ENCODE data around the gene F2R. TPM values are rescaled to one million over a fixed set of nuclear protein-coding genes. Genes with fewer than 3 reads are reported as not detected.

F2R gene
- total RNA-seq, 1 donor from 2014 or later = 20.1 TPM

DNA sequence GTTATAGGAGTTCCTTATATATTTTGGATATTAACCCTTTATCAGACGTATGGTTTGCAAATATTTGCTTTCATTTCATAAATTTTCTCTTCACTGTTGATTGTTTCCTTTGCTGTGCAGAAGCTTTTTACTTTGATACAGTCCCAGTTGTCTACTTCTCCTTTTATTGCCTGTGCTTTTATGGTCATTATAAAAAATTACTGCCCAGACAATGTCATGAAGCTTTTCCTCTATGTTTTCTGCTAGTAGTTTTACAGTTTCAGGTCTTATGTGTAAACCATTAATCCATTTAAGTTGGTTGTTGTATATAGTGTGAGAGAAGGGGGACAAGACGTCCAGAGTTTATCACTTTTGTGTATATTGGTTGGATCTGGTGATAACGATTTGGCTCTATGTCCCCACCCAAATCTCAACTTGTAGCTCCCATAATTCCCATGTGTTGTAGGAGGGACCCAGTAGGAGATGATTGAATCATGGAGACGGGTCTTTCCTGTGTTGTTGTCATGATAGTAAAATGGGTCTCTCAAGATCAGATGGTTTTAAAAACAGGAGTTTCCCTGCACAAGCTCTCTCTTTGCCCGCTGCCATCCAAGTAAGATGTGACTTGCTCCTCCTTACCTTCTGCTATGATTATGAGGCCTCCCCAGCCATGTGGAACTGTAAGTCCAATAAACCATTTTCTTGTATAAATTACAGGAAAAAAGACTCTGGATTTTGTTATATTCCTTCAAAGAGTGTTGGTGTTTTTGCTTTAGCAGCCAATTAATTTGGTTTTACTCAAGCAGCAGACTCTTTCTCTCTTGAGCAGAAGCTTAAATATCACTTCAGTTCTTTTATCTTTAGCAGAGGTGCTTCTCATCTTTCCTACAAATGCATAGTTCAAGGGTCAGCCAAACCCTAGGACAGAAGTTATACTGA is 13.7 kb downstream of the F2R start:
- no peak for TF ChIP-seq CTCF (conservative IDR thresholded peaks at IDR 0.05)
- no peak for DNase-seq (ENCODE audit: extremely low spot score, unreplicated experiment)
- Mint-ChIP-seq H3K9me3 (peaks cover 9% of the 10 kb centered on the region), H3K27ac (no peak overlapping the region), H3K4me3 (no peak overlapping the region), H3K27me3 (no peaks in the 10 kb centered on the region), H3K4me1 (ENCODE audit: unreplicated experiment) (peaks cover 3% of the 10 kb centered on the region), H3K36me3 (peaks cover 49% of the 10 kb centered on the region)

GRCh38 chr5:76732405-76733048 is 16.6 kb downstream of the F2R start:
- TF ChIP-seq CTCF (conservative IDR thresholded peaks at IDR 0.05) = no peak
- H3K36me3 Mint-ChIP-seq = peaks cover 45% of the 10 kb centered on the region
- peaks cover 9% of the 10 kb centered on the region for H3K9me3 Mint-ChIP-seq
- H3K4me3 Mint-ChIP-seq = no peak overlapping the region
- DNase-seq (ENCODE audit: extremely low spot score, unreplicated experiment) = no peak
- H3K27ac Mint-ChIP-seq = no peak overlapping the region
- peaks cover 9% of the 10 kb centered on the region for H3K4me1 Mint-ChIP-seq (ENCODE audit: unreplicated experiment)
- no peaks in the 10 kb centered on the region for H3K27me3 Mint-ChIP-seq

DNA sequence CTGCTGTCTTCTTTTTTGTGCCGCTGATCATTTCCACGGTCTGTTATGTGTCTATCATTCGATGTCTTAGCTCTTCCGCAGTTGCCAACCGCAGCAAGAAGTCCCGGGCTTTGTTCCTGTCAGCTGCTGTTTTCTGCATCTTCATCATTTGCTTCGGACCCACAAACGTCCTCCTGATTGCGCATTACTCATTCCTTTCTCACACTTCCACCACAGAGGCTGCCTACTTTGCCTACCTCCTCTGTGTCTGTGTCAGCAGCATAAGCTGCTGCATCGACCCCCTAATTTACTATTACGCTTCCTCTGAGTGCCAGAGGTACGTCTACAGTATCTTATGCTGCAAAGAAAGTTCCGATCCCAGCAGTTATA is 17.1 kb downstream of the F2R start:
- Mint-ChIP-seq H3K9me3 (peaks cover 9% of the 10 kb centered on the region), H3K4me1 (ENCODE audit: unreplicated experiment) (peaks cover 9% of the 10 kb centered on the region), H3K27ac (no peak overlapping the region), H3K27me3 (no peaks in the 10 kb centered on the region), H3K4me3 (no peak overlapping the region), H3K36me3 (peaks cover 44% of the 10 kb centered on the region)
- DNase-seq (ENCODE audit: extremely low spot score, unreplicated experiment) = no peak
- no peak for TF ChIP-seq CTCF (conservative IDR thresholded peaks at IDR 0.05)

DNA sequence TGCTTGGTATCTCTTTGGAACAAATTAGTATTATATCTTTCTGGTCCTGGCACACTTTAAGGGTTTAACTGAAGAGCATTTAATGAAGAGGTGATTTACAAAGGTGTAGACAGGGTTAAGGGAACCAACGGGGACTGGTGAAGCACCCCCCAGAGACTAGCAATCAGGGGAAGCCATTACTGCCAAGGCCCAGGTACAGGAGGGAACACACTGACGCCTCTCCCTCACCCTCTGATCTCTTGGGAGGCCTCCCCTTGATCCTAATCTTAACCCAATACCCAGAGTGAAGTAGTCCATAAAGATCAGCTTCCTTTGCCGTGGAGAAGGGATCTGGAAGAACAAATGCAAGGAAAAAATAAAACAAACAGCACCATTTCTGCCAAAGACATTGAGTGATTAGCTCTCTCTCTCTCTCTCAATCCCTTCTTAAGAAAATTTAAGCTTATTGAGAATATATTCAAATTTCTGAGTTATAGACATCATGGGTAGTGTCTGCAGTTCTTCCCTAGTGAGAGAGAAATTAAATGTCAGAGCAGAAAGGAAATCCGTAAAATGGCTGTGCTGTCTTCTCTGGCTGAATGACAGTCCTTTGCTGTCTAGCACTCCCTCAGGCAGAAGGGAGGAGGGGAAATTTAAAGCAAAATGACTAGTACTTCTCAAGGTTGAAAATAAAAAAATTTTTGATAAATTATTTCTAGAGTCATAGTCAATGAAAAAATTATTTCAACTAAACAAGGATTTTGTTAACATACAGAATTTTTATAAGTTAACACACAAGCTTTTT is 20.0 kb downstream of the F2R start:
- Mint-ChIP-seq H3K27me3 (no peaks in the 10 kb centered on the region), H3K27ac (no peak overlapping the region), H3K36me3 (peaks cover 19% of the 10 kb centered on the region), H3K9me3 (no peaks in the 10 kb centered on the region), H3K4me1 (ENCODE audit: unreplicated experiment) (peaks cover 9% of the 10 kb centered on the region), H3K4me3 (no peak overlapping the region)
- TF ChIP-seq CTCF (conservative IDR thresholded peaks at IDR 0.05) = no peak
- no peak for DNase-seq (ENCODE audit: extremely low spot score, unreplicated experiment)

DNA sequence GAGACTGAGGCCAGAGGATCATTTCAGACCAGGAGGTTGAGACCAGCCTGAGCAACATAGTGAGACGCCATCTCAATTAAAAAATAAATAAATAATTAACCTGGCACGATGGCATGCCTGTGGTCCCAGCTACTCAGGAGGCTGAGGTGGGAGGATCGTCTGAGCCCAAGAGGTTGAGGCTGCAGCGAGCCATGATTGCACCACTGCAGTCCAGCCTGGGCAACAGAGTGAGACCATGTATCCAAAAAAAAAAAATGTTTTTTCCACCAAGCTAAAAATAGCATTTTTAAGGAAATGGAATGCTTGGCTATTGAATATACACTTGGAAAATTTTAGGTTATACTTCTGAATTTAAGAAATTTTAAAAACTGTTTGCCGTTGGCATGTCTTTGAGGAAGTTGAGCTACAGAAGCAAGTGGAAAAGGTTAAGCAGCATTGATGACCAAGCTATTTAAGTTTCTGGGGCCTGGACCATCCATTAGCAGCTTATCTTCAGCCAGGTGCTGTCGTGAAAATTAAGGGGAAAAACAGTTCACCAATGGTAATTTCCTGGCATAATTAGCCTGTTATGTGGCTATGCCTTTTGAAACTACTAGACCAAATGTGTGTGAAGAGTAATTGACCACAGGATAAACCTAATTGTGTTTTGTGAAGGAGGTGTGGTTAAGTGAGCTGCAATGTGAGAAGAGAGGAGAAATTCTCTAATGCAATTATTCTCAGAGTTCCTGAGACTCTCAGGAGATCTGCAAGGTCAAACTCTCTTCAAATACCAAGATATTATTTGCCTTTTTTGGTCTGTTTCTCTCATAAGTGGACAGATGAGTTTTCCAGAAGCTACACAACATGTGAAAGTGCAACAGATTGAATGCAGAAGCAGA is 21.0 kb downstream of the F2R start:
- Mint-ChIP-seq H3K27ac (no peak overlapping the region), H3K36me3 (peaks cover 18% of the 10 kb centered on the region), H3K4me1 (ENCODE audit: unreplicated experiment) (peaks cover 9% of the 10 kb centered on the region), H3K4me3 (no peak overlapping the region), H3K27me3 (no peaks in the 10 kb centered on the region), H3K9me3 (no peaks in the 10 kb centered on the region)
- DNase-seq (ENCODE audit: extremely low spot score, unreplicated experiment) = no peak
- TF ChIP-seq CTCF (conservative IDR thresholded peaks at IDR 0.05) = no peak
